ENCODE measurements around the gene SRP19. TPM values are rescaled to one million over a fixed set of nuclear protein-coding genes. Genes with fewer than 3 reads are reported as not detected.
A peak's percentile ranks its signal among the peaks of the same experiment; 100 is the strongest.
"Not testable (repeated sequence)": the region's sequence is repeated elsewhere in the genome, so short reads cannot be mapped to it uniquely, and the experiment has no call there.

Gene SRP19
- polyA plus RNA-seq (ENCODE audit: insufficient read length in 4 of 4): 10 to 100 TPM; 68.5 to 92.4 (median 81.5) TPM

DNA sequence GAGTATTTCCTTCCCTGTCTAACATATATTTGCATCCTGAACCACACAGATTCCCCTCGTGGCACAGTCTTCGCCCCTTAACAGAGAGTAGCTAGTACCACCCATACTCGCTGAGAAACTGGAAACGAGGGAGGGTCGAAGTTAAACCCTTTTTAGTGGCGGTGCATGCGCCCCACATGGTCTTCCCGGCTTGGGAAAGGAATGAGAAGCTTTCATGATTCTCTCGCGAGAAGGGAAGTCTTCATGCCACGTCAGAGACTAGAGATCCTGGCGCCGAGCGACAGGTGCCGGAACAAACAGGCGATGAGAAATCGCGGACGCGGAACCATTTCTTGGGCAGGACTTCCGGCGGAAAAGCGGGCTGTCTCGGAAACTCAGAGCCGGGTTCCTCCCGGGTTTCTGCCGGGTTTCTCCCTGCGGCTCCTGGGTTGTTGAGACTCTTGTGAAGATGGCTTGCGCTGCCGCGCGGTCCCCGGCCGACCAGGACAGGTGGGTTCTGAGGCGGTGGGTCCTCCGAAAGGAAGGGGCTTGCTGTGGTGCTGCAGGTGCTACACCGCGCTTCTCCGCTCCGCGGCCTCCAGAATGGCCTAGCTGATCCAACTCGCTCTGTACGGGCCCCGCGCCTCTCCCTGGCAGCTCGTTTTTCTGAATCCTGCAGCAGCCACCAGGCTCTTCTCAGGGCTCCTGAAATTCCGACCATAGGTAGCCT is at the start of gene SRP19:
Gene SRP19, plus strand, starts transcription at position 359 of the 709 bp plus-strand sequence. Its CDS starts 90 bp downstream, at position 449.
- DNase-seq (ENCODE audit: low read depth in 4 of 4, low spot score in 2 of 4): peak; percentile 89 to 97 (median 91)

DNA sequence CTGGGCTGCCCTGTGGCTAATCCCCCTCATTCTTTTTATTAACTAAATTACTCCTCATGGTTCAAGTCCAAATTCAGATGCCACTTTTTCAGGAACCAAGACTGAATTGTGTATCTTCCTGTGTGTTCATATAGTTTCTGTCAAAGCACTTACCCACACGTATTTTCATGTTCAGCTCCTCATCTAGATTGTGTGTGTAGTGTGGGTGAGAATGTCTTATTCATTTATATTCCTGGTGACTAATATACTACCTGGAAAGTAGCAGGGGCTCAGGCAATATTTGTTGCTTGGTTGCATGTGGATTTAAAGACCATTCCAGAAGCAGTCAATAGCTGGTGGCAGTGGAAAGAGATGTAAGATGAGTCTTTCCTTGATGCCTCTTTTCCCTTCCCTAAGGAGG is 48.5 kb upstream of the SRP19 start:
- DNase-seq (ENCODE audit: low read depth in 4 of 4, low spot score in 2 of 4): no peak

DNA sequence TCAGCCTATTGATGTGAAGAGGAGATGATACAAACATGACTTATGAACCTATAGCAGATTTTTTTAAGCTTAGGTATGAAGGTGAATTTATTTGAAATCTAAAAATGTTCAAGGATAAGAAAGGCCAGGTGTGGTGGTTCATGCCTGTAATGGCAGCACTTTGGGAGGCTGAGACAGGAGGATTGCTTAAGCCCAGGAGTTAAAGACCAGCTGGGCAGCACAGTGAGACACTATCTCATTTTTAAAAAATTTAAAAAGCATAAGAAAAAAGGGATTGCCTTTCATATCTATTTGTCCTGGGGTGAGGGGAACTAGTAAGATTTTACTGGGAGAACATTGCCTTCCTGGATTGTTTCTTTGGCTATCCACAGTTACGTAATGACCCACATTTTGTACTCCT is 40.8 kb upstream of the SRP19 start:
- no peak for DNase-seq (ENCODE audit: low read depth in 4 of 4, low spot score in 2 of 4)

DNA sequence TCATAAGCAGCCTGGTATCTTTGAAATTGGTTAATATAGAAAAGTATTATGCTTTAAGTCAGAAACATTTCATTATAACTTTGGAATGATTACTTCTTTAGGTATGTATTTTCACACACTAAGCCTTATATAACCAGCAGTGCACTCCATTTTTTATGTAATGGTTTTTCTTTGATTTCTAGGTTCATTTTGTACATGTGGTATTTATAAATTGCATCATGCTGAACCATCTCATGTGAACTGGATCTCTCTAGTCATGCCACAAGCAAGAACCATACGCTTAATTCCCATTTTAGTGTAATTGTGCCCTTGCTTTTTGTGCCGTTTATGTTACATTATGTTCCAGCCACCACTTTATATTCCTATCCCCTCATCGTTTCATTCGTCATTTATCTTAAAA is 38.6 kb upstream of the SRP19 start:
- no peak for DNase-seq (ENCODE audit: low read depth in 4 of 4, low spot score in 2 of 4)

DNA sequence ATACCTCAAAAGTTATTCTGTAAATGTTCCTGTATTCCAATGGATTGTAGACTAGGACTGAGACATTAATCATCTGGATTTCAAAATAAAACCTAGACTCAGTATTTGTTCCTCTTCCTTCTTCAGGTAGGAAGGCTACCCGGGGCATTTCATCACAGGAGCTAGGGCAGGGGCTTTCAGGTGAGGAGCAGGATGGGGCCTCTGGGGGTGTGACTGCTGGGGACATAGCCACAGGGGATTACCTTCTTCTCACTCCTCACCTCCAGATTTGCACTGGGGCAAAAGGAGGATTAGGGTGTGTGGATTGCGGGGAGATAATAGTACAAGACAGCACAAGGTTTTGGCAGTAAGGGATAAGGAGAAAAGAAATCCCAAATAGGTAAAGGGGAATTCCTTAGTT is 37.9 kb upstream of the SRP19 start:
- no peak for DNase-seq (ENCODE audit: low read depth in 4 of 4, low spot score in 2 of 4)

DNA sequence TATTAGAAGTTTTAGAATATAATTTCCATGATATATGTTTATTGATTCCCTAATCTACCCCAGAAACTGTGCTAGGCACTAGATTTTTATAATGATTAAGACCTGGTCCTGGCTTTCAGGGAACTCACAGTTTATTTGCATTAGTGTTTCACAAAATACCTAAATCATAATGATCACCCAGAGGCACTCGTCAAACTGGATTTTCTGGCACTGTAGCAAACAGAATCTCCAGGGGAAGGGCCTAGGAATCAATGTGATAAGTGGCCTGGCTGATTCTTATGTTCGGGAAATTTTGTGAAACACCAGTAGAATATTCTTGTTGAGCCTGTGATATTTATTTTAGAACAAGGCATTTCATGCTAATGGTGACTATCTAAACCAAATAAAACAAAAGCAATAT is 37.4 kb upstream of the SRP19 start:
- DNase-seq (ENCODE audit: low read depth in 4 of 4, low spot score in 2 of 4): no peak

DNA sequence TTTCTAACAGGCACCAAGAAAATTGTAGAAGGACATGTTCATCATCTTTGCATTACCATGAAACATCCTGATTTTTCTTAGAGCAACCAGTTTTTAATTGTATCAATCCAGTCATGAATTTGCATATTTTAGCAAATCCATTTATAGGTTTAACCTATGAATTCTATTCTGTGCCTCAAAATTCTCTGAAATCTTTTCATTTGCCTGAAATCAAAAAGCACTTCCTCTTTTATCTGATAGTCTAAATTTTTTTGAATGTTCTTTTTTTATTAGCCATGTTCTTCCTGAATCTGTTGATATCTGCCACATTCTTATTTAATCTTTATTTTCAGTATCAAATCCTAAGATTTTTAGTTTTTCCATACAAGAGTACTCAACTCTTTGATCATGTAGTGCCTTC is 36.9 kb upstream of the SRP19 start:
- no peak for DNase-seq (ENCODE audit: low read depth in 4 of 4, low spot score in 2 of 4)

DNA sequence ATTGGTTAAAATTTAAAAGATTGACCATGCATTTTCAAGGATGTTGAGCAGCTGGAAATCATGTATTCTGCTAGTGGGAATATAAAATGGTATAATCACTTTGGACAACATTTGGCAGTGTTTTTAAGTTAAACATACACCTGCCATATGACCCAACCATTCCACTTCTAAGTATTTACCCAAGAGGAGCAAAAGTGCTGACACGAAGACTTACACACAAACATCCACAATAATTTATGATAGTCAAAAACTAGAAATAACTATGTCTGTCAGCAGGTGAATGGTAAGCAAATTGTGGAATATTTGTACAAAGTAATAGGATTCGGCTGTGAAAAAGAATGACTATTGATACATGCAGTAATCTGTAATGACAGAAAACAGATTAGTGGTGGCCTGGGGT is 30.7 kb upstream of the SRP19 start:
- DNase-seq (ENCODE audit: low read depth in 4 of 4, low spot score in 2 of 4): no peak

DNA sequence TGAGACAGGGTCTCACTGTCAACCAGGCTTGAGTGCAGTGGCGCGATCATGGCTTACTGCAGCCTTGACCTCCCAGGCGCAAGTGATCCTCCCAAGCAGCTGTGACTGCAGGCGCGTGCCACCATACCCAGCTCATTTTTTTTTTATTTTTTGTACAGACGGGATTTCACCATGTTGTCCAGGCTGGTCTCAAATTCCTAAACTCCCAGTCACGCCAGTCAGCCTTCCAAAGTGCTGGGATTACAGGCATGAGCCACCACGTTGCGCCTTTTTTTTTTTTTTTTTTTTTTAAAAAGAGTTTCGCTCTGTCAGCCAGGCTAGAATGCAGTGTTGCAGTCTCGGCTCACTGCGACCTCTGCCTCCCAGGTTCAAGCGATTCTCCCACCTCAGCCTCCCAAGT is 27.1 kb upstream of the SRP19 start:
- no peak for DNase-seq (ENCODE audit: low read depth in 4 of 4, low spot score in 2 of 4)

DNA sequence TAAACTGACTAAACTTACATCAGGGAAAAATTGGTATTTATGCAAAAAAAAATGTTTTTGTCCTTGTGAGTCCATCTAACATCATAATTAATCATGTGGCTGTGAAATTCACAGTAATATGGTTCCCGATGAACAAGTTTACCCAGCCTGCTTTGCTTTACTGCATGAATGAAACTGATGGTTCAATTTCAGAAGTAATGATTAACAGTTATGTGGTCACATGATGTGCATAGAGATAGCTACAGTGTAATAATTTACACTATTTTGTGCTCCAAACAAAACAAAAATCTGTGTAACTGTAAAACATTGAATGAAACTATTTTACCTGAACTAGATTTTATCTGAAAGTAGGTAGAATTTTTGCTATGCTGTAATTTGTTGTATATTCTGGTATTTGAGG is 16.6 kb upstream of the SRP19 start:
- no peak for DNase-seq (ENCODE audit: low read depth in 4 of 4, low spot score in 2 of 4)

DNA sequence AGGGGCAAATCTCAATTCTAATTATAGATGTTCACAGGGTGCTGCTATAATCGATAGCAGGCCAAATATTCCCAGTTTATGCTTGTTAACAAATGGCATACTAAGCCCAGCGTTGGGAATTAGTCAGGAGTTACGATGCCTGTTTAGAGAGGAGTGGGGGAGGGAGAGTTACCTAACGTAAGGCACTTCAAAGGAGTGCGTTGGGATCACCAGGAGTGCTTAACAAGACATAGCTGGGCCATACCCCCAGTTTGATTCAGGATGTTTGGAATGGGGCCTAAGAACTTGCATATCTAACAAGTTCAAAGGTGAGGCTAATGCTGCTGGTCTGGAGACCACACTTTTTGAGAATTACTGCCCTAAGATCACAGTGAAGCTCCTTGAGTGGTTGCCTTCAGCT is 14.5 kb upstream of the SRP19 start:
- no peak for DNase-seq (ENCODE audit: low read depth in 4 of 4, low spot score in 2 of 4)

DNA sequence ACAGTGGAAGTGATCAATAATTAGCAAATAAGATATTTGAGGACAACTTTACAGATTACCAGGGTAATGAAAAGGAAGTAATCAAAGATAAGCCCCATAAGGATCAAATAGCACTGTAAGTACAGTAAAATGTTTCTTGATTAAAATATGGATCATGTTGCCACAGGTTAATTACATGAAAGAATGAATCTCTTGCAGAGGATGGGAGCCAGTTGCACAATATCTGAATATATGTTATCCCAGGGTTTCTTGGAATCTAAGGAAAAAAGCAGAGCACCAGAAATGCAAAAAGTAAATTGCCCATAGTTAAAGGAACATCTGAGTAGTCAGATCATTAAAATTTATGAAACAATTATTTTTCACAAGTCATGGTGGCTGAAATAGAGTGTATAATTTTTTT is 13.8 kb upstream of the SRP19 start:
- no peak for DNase-seq (ENCODE audit: low read depth in 4 of 4, low spot score in 2 of 4)

DNA sequence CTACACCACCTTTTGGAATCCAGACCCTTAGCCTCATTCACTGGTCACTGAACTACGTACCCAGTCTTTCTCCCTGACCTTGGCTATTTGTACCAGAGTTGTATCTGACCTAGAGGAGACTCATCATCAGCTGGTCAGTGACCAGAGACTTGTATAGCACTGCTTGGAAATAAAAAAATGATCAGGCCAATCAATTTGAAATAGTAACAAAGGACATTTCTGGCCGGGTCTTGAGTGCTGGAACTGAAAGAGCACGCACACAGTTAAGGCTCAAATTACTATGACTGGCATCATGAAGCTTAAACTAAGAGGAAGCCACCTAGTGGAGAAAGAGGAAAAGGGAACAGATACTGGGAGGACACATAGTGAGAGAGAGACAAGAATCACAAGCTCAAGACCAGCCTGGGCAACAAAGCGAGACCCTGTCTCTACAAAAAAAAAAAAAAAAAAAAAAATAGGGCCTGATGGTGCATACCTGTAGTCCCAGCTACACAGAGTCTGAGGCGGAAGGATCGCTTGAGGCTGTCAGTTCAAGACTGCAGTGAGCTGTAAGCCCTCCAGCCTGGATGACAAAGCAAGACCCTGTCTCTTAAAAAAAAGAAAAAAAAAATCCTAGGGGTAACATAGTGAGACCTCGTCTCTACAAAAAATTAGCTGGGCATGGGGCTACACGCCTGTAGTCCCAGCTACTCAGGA is 12.8 kb upstream of the SRP19 start:
- DNase-seq (ENCODE audit: low read depth in 4 of 4, low spot score in 2 of 4): peak in 2 of 4 donors; percentile 13 to 15

DNA sequence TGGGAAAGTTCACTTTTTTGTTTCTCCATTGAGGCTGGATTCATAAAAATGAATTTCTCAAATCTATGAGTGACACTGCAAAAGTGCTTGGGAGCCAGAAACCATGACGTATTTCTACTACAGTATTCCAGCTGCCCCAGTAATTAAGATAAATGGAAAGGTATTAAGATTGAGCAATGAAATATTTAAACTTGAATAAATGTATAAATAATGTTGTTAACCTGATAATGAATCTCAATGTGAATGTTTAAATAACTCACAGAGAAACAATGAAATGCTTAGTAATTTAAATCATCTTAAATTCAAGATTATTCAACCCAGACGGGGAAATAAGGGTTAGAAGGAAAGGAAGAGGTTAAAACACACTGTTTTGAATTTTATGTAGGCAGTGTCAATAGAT is 11.2 kb upstream of the SRP19 start:
- no peak for DNase-seq (ENCODE audit: low read depth in 4 of 4, low spot score in 2 of 4)

DNA sequence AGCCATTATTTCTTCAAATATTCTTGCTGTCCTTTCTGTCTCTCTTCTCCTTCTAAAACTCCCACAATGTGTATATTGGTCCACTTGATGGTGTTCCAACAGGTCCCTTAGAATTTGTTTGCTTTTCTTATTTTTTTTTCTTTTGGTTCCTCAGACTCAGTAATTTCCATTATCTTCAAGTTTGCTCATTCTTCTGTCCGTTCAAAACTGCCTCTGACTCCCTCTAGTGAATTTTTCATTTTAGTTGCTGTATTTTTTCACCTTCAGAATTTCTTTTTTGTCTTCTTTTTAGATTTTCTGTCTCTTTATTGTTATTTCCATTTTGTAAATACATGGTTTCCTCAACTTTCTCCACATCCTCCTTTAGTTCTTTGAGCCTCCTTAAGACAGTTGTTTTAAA is 6.4 kb upstream of the SRP19 start:
- DNase-seq (ENCODE audit: low read depth in 4 of 4, low spot score in 2 of 4): no peak

DNA sequence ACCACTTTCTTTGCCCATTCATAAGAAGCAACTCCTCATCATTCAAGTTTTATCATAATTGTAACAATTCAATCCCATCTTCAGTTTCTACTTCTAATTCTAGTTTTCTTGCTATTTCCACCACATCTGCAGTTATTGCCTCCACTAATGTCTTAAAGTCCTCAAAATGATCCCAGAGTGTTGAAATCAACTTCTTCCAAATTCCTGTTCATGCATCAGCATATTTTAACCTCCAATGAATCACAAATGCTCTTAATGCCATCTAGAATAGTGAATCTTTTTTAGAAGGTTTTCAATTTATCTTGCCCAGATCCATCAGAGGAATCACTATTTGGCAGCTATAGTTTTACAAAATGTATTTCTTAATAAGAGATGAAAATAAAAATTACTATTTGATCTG is 3.2 kb upstream of the SRP19 start:
- DNase-seq (ENCODE audit: low read depth in 4 of 4, low spot score in 2 of 4): no peak

DNA sequence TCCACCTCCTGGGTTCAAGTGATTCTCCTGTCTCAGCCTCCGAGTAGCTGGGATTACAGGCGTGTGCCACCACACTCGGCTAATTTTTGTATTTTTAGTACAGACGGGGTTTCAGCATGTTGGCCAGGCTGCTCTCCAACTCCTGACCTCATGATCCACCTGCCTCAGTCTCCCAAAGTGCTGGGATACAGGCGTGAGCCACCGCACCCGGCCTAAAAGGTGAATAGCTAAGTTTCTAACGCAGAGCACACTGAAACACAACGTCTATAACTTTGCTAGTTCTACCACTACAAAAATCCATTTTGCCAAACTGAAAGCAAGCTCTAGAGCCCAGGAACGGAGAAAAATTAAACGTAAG is 537 bp upstream of the SRP19 start:
- not testable (repeated sequence) for DNase-seq (ENCODE audit: low read depth in 4 of 4, low spot score in 2 of 4)

DNA sequence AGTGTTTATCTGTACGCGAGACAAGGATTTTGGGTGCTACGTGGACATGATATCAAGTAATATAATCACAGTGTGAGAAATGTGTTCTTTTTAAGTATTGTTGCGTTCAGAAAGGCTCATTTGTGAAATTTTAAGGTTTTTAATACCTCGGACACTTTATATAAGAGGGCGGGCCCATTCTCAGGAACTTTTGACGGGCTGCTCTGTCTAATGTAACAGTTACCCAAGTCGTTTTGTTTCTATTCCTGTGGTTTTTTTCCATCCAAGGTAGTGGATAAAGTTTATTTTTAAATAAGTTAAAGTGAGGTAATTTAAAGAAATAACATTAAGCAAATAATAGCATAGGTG is 525 bp downstream of the SRP19 start:
- DNase-seq (ENCODE audit: low read depth in 4 of 4, low spot score in 2 of 4): no peak

DNA sequence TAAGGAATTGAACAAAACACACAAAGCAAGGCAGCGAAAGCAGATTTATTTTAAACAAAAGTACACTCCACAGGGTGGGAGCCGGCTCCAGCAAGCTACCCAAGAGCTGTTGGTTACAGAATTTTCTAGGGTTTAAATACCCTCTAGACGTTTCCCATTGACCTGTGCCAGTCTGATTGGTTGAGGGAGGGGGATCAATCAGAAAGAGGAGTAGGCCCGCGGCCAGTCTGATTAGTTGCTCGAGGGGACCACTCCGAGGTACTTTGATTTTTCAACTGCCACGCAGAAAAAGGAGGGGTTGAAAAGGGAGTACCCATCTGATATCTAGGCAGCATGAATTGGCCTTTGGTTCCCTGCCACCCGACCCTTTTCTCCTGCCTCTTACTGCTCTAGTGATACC is 998 bp downstream of the SRP19 start:
- DNase-seq (ENCODE audit: low read depth in 4 of 4, low spot score in 2 of 4): no peak

DNA sequence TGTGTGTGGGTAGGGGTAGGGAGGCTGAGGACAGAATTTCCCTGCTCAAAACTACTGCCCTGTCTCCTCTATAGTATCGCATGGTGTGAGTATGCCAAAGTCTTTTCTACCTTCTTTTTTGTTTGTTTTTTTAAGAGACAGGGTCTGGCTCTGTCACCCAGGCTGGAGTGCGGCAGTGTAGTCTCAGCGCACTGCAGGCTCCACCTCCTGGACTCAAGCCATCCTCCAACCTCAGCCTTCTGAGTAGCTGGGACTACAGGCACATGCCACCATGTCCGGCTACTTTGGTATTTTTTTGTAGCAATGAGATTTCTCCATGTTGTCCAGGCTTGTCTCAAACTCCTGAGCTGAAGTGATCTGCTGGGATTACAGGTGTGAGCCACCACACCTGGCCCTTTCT is 2.5 kb downstream of the SRP19 start:
- no peak for DNase-seq (ENCODE audit: low read depth in 4 of 4, low spot score in 2 of 4)

DNA sequence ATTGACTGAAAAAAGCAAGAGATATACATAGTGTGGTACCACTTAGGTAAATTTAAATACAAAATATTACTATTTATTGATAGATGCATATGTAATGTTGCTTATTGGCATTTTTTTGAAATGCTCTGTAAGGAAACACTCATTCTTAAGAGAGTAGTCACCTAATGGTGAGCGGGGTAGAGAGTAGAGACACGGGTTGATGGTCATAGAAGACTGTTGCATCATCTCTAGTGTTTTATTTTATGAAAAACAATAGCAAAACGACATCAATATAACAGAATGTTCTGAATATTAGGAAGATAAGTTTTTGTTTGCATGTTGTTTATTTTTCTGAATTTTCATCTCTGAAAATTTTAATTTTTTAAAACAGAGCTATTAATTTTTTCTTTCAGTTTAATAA is 4.0 kb downstream of the SRP19 start:
- DNase-seq (ENCODE audit: low read depth in 4 of 4, low spot score in 2 of 4): no peak

DNA sequence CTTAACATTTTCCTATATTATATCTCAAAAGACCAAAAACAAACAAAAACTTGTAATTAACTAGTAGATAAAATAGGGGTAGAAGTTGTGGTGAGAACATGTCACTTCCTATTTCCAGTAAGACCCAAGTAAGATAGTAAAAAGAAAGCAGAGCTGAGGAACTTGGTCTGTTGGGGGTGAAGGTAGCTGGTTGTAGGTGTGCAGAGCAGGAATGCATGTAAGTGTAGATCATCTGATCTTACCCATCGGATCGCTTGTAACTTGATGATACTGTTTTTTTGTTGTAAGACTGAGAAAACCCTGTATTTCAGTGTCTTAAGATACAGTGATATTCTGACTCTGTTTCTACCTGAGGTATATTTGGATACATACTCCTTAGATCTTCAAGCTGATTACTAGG is 5.7 kb downstream of the SRP19 start:
- DNase-seq (ENCODE audit: low read depth in 4 of 4, low spot score in 2 of 4): no peak

DNA sequence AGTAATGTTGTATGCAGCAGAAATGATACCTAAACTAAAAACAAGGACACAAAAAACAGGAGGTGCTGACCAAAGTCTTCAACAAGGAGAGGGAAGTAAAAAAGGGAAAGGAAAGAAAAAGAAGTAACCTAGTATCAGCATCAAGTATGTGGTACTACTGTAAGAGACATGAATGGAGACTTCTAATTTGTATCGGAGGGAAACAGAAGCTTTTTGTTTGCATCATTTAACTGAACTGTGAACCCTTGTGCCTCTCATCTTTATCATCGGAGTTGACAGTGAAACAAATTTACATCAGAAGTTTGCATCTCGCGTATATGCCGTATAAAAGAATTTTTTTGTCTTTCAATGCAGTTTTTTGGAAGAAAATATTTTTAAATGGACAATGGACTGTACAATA is 6.3 kb downstream of the SRP19 start:
- no peak for DNase-seq (ENCODE audit: low read depth in 4 of 4, low spot score in 2 of 4)
